ENCODE data around the gene BRD7.

- TF ChIP-seq CTCF (IDR thresholded peaks at IDR 0.05) (no peak), NR2C2 (CRISPR knock-in tag; IDR thresholded peaks at IDR 0.05) (no peak), HMGXB4 (CRISPR knock-in tag; IDR thresholded peaks at IDR 0.05) (no peak), ERG (CRISPR knock-in tag; IDR thresholded peaks at IDR 0.05) (no peak), GABPB1 (CRISPR knock-in tag; IDR thresholded peaks at IDR 0.05) (no peak), USF2 (CRISPR knock-in tag; IDR thresholded peaks at IDR 0.05) (no peak), ZNF512 (CRISPR knock-in tag; IDR thresholded peaks at IDR 0.05; ENCODE audit: borderline replicate concordance) (no peak), MYBL2 (CRISPR knock-in tag; IDR thresholded peaks at IDR 0.05) (no peak)
Measured at GRCh38 chr16:50288026-50288425, 80.8 kb downstream of the BRD7 start.
